Osteoblast (primary cell): ENCODE data around the gene PTGS2. TPM values are rescaled to one million over a fixed set of nuclear protein-coding genes. Genes with fewer than 3 reads are reported as not detected.

ENCODE experiments used
- DNase-seq: peaks from one replicate; pipeline ENCODE4 v3.0.0; 2011; ENCODE audit warnings: low spot score, mixed read lengths; ENCODE audit not compliant: insufficient read length; ENCODE audit errors: missing footprints
- H2AFZ ChIP-seq: 2 replicates; pipeline ENCODE4 v1.6.0; 2011; ENCODE audit warnings: mild to moderate bottlenecking, low read length
- H3K27ac ChIP-seq: 2 replicates; pipeline ENCODE4 v1.5.1; 2011; ENCODE audit warnings: mild to moderate bottlenecking, low read depth, low read length, moderate library complexity
- H3K27me3 ChIP-seq: 2 replicates; pipeline ENCODE4 v1.6.0; 2012; ENCODE audit warnings: mild to moderate bottlenecking, control low read depth, inconsistent platforms, low read length, moderate library complexity; ENCODE audit not compliant: insufficient read depth
- H3K36me3 ChIP-seq: 2 replicates; pipeline ENCODE4 v1.5.1; 2011; ENCODE audit warnings: mild to moderate bottlenecking, low read length, control low read depth, moderate library complexity; ENCODE audit not compliant: insufficient read depth
- H3K4me1 ChIP-seq: 2 replicates; pipeline ENCODE4 v1.5.1; 2011; ENCODE audit warnings: mild to moderate bottlenecking, low read length, control low read depth, moderate library complexity; ENCODE audit not compliant: insufficient read depth
- H3K4me2 ChIP-seq: 2 replicates; pipeline ENCODE4 v1.6.0; 2011; ENCODE audit warnings: mild to moderate bottlenecking, low read length; ENCODE audit not compliant: insufficient read depth
- H3K4me3 ChIP-seq: fragments of 200-600 bp; sonication (generic); 3 replicates; pipeline ENCODE4 v1.5.1; 2012; ENCODE audit warnings: mild to moderate bottlenecking, low read length, inconsistent platforms; ENCODE audit not compliant: insufficient read depth
- H3K79me2 ChIP-seq: 2 replicates; pipeline ENCODE4 v1.6.0; 2012; ENCODE audit warnings: mild to moderate bottlenecking, low read length, control low read depth, inconsistent platforms; ENCODE audit not compliant: insufficient read depth
- H3K9me3 ChIP-seq: 2 replicates; pipeline ENCODE4 v1.5.1; 2011; ENCODE audit warnings: low read depth, low read length, control low read depth
- H4K20me1 ChIP-seq: 2 replicates; pipeline ENCODE4 v1.6.0; 2012; ENCODE audit warnings: mild to moderate bottlenecking, low read length, control low read depth; ENCODE audit not compliant: insufficient read depth
- total RNA-seq: library from RNA; depleted of rRNA; stranded (reverse); fragments of >200 nt; gene quantifications from 2 replicates; pipeline ENCODE4 v1.2.3, GENCODE V29; 2012
- TF ChIP-seq, protein P1 (sequence below): IDR thresholded peaks from 2 replicates; pipeline ENCODE4 v1.5.1; 2011; ENCODE audit warnings: mild to moderate bottlenecking, low read depth, low read length, moderate library complexity; ENCODE audit errors: extremely low read depth

PTGS2 gene
- total RNA-seq, 1 donor = 3.3 TPM

DNA sequence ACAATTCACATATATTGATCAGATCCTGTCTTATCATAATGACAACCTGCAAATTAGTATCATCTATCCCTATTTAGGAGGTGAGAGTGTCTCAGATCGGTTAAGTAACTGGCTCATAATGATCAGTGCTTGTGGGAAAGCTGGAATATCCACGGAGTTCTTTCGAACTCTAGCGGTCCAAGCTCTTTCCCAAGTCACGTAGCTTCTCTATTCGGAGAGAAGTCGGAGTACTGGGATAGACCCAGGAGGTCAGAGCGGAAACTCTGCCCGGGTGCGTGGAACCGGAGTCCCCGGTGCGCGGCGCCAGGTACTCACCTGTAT, 339 bp downstream of the PTGS2 start:
- no peaks in the 10 kb centered on the region for H4K20me1 ChIP-seq
- H3K4me2 ChIP-seq = peak overlapping the region; percentile 97
- no peak for DNase-seq
- no peaks in the 10 kb centered on the region for H3K27me3 ChIP-seq
- peaks cover 17% of the 10 kb centered on the region for H3K36me3 ChIP-seq
- TF ChIP-seq, protein P1, sequence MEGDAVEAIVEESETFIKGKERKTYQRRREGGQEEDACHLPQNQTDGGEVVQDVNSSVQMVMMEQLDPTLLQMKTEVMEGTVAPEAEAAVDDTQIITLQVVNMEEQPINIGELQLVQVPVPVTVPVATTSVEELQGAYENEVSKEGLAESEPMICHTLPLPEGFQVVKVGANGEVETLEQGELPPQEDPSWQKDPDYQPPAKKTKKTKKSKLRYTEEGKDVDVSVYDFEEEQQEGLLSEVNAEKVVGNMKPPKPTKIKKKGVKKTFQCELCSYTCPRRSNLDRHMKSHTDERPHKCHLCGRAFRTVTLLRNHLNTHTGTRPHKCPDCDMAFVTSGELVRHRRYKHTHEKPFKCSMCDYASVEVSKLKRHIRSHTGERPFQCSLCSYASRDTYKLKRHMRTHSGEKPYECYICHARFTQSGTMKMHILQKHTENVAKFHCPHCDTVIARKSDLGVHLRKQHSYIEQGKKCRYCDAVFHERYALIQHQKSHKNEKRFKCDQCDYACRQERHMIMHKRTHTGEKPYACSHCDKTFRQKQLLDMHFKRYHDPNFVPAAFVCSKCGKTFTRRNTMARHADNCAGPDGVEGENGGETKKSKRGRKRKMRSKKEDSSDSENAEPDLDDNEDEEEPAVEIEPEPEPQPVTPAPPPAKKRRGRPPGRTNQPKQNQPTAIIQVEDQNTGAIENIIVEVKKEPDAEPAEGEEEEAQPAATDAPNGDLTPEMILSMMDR = no peak
- H3K27ac ChIP-seq = peak overlapping the region; percentile 97
- no peaks in the 10 kb centered on the region for H3K9me3 ChIP-seq
- H3K4me3 ChIP-seq = peak overlapping the region; percentile 93
- peaks cover 10% of the 10 kb centered on the region for H3K79me2 ChIP-seq
- peak overlapping the region; percentile 80 for H2AFZ ChIP-seq
- peaks cover 19% of the 10 kb centered on the region for H3K4me1 ChIP-seq

DNA sequence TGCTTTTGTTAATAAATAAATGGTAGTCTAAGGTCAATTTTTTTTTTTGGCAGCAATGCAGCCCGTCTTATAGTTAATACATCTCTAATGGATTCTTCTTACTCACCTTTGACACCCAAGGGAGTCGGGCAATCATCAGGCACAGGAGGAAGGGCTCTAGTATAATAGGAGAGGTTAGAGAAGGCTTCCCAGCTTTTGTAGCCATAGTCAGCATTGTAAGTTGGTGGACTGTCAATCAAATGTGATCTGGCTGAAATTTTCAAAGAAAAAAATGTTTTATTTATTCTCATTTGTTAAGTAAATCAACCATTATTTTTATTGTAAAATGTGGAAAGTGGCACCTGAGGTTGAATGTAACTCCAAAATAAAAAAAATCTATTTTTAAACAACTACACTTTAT, 2.1 kb downstream of the PTGS2 start:
- Histone ChIP-seq H4K20me1 (no peaks in the 10 kb centered on the region), H3K27me3 (no peaks in the 10 kb centered on the region), H3K4me3 (no peak overlapping the region), H3K36me3 (peaks cover 24% of the 10 kb centered on the region), H3K79me2 (peaks cover 8% of the 10 kb centered on the region), H3K9me3 (no peaks in the 10 kb centered on the region), H2AFZ (no peak overlapping the region), H3K27ac (no peak overlapping the region), H3K4me2 (peak overlapping the region; percentile 97), H3K4me1 (peaks cover 14% of the 10 kb centered on the region)
- DNase-seq = no peak
- TF ChIP-seq, protein P1 = no peak

DNA sequence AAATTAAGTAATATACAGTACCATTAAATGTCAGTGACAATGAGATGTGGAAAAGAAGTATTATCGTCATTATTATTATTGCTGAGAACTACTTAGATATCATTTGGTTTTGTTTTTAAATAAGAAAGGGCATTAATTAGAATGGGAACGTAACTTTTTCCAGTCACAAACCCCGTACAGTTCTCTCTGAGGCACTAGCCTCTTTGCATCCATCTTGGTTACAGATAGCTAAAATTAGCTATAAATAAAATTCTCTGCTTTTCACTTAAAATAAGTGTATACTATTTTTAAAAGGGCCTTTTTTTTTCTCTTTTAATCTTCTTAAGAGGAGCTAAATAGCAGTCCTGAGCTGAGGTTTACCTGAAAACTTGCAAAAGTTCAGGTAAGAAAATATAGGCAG, 7.6 kb downstream of the PTGS2 start:
- no peak overlapping the region for H3K4me3 ChIP-seq
- H3K36me3 ChIP-seq = peaks cover 23% of the 10 kb centered on the region
- DNase-seq = no peak
- H3K27me3 ChIP-seq = no peaks in the 10 kb centered on the region
- no peak overlapping the region for H2AFZ ChIP-seq
- H3K27ac ChIP-seq = no peak overlapping the region
- TF ChIP-seq, protein P1 = no peak
- no peaks in the 10 kb centered on the region for H3K4me1 ChIP-seq
- H3K4me2 ChIP-seq = no peak overlapping the region
- no peaks in the 10 kb centered on the region for H3K79me2 ChIP-seq
- H3K9me3 ChIP-seq = no peaks in the 10 kb centered on the region
- no peaks in the 10 kb centered on the region for H4K20me1 ChIP-seq

DNA sequence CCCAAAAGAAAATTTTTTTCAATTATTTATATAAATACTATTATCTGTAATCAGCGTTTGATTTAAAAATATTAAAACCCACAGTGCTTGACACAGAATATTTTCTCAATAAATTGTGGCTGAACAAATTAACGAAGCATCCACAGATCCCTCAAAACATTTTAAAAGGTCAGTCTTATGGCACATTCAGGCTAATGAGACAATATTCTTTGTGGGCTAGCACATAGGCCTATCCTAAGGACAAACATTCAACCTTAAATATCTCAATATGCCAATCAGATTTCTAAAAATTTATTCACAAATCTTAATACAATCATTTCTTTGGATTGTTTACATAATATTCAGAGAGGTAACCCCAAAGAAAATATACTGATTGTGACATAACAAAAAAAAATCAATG, 8.1 kb downstream of the PTGS2 start:
- Histone ChIP-seq H4K20me1 (no peaks in the 10 kb centered on the region), H2AFZ (no peak overlapping the region), H3K36me3 (peaks cover 18% of the 10 kb centered on the region), H3K79me2 (no peaks in the 10 kb centered on the region), H3K4me3 (no peak overlapping the region), H3K4me1 (no peaks in the 10 kb centered on the region), H3K27me3 (no peaks in the 10 kb centered on the region), H3K9me3 (no peaks in the 10 kb centered on the region), H3K27ac (no peak overlapping the region), H3K4me2 (no peak overlapping the region)
- no peak for DNase-seq
- TF ChIP-seq, protein P1 = no peak
